ENCODE results near the gene CYB561.
A peak's percentile ranks its signal among the peaks of the same experiment; 100 is the strongest.
"Not testable (repeated sequence)": the region's sequence is repeated elsewhere in the genome, so short reads cannot be mapped to it uniquely, and the experiment has no call there.

Gene CYB561

DNA sequence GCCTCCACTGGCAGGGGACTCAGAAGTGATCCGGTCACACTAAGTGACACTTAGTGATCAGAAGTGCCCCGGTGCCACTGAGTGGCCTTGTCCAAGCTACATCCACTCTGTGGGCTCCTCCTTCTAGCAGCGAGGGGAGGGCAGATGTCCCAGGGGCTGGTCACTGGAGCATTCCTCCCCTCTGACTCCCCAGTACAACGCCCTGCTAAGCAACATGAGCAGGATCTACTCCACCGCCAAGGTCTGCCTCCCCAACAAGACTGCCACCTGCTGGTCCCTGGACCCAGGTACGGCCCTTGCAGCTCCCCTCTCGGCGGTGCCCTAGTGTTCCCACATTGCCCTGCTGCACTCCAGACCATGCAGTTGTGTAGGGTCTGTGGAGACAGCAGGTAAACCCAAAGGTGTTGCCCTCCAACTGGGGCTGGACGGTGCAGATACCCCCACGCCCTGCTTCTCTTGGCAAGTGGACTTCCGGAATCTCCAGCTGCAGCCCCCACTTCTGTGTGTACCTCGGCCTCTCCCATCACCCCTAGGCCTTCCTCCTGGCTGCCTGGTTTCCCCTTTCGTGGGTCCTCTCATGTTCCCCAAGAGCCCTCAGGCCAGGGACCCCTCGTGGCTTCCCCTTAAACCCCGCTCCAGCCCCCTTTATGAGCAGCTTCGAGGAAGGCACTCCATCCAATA lies 32.8 kb upstream of the CYB561 start:
- DNase-seq: peak; percentile 85

DNA sequence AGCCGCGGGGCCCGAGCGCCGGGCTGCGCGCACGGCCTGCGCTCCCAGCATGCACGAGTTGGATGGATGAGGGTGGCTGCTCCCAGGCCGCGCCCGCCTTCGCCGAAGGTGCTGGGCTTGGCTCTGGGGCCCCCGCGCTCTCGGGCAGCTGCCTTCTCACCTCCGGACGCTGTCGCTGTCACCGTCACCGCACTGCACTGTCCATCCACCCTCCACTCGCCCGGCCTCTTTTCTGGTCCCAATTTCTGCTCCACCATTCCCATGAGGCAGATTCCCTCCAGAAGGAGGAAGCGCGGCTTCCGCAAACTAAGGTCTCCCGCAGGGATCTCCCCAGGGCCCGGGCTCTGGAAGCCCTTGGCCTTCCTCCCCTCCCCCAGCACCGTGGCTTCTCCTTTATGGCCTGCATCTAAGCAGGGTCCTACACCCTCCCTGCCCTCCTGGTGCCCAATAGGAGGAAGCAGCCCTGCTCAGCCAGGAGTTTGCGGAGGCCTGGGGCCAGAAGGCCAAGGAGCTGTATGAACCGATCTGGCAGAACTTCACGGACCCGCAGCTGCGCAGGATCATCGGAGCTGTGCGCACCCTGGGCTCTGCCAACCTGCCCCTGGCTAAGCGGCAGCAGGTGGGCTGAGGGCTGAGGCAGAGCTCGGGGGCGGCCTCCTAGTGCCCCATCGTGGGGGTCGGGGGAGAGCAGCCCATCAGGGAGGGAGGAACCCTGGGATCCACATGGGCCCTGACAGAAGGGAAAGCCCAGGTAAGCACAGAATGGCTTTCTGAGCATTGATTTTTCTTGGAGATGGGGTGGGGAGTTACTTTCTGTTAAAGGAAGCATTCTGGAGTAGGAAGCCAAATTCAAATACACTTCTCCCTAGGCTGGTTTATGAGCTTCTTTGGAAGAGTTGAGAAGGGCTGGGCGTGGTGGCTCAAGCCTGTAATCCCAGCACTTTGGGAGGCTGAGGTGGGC lies 31.7 kb upstream of the CYB561 start:
- peak; percentile 23 for DNase-seq

DNA sequence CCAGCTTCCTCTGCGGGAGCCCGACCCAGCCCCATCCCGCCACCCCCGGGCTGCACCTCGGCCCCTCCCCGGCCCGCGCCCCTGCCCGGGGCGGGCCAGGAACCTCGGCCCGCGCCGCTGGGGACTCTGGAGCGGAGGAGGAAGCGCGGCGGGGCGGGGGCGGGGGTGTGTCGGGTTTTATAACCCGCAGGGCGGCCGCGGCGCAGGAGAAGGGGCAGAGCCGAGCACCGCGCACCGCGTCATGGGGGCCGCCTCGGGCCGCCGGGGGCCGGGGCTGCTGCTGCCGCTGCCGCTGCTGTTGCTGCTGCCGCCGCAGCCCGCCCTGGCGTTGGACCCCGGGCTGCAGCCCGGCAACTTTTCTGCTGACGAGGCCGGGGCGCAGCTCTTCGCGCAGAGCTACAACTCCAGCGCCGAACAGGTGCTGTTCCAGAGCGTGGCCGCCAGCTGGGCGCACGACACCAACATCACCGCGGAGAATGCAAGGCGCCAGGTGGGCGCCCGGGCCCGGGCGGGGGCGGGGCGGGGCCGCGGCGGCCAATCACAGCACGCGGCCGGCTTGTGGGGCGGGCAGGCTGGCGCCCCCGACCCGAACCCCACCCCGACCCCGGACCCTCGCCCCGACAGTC lies 30.9 kb upstream of the CYB561 start, which contains the start of gene ACE:
ACE (plus strand) TSS at position 208 of the 626 bp plus-strand sequence; CDS start at position 242, 34 bp downstream.
- peak; percentile 89 for DNase-seq

DNA sequence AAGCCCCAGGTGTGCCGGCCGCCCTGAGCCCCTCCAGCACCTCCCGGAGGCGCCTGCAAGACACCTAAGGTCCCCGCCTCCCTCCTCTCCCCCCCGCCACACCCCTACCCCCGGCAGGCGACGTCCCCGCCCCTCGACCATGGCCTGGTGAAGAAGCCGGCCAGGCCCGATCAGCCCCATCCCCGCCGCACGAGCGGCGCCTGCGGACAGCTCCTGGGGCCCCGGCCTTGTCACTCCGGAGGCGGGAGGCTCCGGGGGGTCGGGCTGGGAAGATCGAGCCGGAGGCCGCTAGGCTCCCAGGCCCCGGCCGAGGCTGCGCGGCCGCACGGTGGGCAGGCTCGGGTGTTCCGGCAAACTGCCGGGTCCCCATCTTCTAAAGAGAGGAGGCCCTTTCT lies 30.4 kb upstream of the CYB561 start:
- peak; percentile 28 for DNase-seq

DNA sequence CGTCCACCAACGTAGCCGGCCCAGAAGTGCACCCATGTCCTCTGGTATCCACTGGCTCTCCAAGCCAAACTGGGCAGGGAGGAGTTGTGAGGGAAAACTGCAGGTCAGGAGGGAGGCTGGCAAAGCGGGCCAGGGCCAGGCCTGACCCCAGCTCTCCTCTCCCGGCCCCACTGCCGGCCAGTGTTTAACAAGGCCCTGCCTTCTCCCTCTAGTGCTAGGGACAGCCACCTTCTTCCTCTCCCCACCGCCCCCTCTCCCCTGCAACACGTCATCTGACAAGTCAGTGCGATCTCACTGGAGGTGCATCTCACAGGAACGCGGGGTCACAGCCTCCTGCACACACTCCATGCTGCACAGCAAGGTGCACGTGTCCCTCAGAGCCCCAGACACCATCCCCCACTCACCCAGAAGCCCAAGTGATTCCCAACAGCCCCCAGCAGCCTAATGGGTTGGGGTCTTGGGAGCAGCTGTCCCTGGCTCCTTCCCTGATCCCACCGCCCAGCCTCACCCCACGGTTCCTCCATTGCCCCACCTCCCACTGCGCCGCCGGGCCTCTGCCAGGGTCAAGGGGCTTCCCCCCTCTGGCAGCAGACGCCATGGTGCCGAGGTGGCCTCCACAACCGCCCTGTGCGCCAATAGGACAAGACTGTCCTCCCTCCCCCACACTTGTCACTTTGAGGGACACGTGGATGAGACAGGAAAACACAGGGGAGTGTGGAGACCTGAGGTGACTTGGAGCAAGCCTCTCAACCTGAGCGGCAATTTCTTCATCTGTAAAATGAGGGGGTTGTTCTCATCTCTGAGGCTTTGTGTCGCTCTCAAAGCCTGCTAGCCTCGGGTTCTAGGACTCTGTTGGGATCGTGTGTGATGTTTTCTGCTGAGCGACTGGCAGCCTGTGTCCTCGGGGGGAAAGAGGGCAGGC lies 29.6 kb upstream of the CYB561 start:
- DNase-seq: no peak

DNA sequence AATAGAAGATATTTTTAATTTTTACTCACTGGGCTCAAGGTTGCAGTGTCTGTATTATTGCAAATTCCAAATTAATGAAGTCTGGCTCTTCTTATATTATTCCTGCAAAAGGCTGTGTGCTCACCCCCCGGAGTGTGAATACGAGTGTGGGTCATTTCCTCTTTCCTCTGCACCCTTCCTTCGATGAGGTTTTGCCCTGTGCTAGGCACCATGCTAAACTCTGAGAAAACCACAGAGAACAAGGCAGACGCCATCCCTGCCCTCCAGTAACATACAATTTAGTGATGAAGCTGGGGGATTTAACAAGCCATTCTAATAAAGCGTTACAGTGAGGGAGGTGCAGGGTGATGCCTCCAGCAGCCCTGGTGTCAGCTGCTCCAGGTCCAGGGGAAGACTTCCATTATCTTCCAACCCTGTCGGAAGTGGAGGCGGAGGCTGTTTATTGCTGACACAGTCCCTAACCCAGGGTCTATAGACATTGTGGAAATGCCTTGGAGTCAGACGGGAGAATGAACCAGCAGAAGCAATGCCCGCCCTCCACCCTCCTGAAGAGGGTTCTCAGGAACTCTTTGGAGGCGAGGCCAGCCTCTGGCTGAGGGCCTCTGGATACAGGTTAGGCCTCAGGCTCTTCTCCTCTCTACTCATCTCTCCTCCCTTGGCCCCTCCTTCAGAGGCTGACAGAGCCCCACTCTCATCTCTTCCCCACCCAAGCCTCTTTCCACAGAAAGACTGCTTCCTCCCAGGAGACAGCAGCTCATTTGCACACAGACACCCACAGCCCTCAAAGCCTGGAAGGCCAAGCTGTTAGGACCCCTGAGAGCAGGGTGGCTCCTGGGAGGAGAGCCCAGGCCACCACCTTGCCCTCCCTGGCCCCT lies 28.7 kb upstream of the CYB561 start:
- DNase-seq: no peak

DNA sequence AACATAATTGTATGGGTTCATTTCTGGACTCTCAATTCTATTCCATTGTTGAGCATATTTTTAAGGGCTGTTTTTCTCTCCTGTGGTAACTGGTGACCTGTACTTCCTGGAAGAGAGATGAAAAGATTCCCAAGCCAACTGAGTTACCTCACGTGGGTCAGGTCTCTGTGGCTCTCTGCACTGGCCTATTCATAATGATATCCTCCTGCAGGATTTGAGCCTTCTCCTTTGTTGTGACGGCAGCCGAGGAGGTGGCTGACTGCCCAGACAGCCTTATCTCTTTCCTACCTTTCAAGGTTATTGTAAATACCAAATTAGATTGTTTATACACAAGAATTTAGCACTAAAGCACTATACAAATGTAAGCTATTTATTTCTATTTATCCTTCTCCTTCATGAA lies 28.1 kb upstream of the CYB561 start:
- DNase-seq: no peak

DNA sequence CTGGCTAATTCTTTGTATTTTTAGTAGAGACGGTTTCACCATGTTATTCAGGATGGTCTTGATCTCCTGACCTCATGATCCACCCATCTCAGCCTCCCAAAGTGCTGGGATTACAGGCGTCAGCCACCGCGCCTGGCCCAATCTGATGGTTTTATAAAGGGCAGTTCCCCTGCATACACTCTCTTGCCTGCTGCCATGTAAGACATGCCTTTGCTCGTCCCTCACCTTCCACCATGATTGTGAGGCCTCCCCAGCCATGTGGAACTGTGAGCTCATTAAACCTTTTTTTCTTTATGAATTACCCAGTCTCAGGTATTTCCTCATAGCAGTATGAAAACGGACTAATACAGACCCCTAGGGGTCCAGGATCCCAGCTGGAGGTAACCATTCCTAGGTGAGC lies 22.0 kb upstream of the CYB561 start:
- not testable (repeated sequence) for DNase-seq

DNA sequence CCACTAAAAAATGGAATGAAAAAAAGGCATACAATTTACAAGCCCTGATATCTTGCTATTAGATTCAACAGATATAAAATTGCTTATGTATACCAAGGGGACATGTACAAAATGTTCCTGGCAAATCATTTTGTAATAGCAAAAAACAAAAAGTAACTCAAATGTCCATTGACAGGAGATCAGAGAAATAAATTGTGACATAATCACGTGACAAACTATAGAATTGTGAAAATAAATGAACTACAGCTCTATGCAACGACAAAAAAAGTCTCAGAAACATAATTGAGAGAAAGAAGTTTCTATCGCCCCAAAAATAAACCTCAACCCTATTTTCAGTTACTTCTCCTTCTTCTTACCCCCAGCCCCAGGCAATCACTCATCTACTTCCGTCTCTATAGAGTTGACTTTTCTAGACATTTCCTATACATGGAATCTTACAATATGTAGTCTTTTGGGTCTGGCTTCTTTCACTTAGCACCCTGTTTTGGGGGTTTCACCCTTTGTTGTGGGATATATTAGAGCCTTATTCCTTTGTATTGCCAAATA lies 18.7 kb upstream of the CYB561 start:
- no peak for DNase-seq

DNA sequence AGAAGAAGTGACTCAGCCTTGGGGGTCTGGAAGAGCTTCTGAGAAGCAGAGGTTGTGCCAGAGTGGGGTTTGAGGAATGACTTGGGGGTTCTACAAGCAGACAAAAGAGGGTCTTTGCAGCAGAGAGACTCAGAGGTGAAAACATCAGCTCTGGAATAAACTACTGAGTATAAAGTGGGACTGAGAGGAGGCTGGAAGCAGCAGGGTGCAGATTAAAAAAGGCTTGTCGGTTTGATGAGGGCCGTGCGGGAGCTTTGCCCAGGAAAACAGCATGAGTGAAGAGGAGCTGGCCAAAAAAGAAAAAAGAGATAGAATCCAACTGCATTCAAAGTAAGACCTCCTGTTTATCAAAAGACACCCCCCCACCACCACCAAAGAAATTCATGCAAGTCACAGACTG lies 17.7 kb upstream of the CYB561 start:
- no peak for DNase-seq

DNA sequence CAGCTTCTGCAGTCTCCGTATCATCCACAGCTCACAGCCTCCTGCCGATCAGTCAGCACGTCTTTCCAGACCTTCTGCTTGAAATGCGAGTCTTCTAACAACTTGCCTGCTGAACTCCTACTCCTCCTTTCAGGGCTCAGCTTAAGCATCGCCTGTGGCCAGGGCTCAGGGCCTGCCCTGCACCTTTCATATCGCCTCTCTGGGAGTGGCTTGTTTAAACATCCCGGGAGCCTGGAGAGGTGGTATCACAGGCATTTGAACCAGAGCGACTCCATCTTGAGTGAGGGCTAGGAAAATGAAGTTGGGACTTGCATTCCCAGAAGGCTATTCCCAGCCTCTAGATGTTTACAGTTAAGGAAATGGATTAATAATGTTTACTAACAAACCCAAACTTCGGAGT lies 13.9 kb upstream of the CYB561 start:
- DNase-seq: no peak

DNA sequence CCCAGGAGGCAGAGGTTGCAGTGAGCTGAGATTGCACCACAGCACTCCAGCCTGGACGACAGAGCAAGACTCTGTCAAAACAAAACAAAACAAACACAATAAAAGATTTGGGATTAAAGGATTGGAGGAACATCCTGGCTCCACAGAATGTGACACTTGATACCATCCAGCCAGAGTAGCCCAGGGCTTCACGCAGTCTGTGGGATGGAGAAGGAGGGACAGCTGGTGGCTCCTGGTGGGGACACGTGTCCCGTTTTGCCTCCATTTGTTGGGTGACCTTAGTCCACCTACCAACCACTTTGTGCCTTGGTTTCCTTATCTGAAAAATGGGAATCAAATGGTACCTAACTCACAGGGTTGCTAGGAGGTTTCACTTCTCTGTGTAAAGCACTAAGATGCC lies 12.4 kb upstream of the CYB561 start:
- no peak for DNase-seq

DNA sequence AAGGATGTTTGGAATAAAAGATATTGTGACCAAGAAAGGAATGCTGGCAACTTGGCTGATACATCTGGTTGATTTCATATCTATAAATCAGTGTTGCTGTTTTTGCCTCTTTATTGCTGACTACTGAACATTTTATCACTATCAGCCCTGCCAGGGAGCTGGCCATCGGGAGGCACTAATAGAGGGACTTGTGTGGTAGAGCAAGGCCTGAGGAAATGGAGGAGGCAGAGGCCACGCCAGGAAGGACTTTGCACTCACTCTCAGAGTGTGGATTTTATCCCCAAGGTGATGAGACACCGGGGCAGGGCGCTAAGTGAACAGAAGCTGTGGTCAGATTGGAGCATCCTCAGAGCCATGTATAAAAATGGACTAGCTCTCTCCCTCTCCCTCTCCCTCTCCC lies 9.3 kb upstream of the CYB561 start:
- no peak for DNase-seq

DNA sequence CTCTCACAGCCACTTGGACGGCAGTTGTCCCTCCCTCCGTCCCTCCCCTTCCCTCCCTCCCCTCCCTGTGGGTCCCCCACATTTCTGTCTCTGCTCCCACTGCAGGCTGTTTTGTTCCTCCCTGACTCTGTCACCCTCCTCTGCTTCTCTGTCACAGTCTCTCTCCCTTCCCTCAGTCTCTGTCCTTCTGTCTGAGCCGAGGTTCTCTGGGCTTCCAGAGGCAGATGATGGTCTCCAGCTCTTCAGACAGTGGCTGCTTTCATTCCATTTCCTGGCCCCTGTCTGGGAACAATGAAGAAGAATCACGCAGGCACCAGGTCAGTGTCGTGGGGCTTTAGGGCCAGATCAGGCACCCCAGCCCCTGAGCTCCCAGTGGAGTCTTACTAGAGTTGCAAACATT lies 8.8 kb upstream of the CYB561 start:
- no peak for DNase-seq

DNA sequence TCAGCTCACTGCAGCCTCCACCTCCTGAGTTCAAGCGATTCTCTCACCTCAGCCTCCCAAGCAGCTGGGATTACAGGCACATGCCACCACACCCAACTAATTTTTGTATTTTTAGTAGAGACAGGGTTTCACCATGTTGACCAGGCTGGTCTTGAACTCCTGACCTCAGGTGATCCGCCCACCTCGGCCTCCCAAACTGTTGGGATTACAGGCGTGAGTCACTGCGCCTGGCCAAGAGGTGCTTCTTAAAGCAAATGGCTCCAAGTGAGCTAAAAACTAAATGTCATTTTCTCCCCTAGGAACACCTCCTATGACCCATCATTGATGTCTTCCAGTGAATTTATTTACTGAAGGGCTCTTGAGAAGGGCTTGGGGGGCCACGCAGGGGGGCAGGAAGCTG lies 8.3 kb upstream of the CYB561 start:
- DNase-seq: not testable (repeated sequence)

DNA sequence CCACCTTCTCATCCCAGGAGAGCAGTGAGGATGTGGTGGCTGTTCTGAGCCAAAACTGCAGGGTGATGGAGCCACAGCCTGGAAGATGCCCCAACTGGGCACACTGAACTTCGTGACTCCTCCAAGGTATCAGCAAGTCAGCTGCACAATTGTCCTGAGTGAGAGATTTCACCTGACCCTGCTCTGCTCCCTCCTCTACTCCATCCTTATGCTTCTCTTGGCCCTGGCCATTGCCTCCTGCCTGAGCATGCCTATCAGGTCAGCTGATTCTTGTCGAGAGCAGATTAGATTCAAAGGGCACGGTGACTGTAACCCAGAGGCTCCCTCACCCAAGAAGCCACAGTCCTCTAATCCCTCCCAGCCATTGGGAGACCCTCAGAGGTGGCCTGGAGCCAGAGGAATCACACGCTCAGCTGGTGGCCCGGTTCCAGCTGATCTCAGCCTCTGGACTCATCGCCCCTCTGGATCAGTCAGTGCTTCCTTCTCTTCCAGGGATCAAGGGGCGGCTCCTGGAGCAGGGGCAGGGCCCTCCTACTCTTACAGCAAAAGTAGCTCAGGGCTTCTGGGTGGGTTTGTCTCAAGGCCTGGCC lies 7.0 kb upstream of the CYB561 start:
- no peak for DNase-seq

DNA sequence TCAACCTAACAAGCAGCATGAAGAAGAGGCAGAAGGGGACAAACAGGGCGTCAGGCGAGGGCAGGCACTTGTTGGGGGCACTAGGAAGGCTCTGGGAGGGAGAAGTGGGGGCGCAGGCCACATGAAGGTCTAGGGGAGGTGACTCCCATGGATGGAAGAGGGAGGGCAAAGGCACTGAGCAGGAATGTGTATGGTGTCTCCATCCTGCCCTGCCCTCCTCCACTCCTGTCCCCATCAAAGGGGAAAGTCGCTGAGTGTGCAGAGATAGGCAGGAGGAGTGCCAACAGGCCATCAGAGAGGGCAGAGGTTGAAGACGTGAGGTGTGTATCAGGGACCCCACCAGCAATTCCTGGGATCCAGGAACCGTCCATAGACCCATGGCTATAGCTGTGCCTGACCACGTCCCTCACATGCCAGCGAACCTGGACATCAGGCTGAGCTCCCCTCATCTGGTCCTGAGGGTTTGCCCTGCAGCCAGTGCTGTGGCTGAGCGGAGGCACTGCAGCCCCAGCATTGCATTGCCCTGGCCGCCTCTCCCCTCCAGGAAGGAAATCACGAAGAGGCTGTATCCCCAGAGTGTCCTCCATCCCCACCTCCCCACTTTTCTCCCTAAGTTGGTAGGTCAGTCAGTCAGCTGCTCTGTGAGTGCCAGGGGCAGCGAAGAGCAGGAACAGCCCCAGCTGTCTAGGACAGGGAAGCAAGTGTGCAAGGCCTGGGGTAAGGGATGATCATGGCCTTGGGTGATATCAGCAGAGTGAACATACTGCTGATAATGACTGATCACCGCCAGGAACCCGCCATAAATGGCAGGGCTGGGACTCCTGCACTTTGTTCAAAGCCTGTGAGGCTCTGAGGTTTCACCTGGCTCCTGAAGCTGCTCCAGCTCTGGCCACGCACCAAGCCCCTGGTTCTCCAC lies 6.2 kb upstream of the CYB561 start:
- DNase-seq: no peak

DNA sequence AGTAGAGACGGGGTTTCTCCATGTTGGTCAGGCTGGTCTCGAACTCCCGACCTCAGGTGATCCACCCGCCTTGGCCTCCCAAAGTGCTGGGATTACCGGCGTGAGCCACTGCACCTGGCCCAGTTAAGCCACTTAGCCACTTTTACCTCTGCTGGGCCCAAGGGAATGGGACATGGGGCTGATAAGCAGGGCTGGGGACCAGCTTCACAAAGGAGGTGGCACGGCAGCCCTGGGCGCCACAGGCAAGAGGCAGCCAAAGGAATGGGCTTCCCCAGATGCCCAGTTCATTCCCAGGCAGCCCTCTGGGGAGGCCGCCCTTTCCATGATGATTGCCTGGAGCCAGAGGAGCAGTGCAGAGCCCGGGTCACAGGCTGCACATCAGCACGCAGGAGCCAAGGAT lies 5.0 kb upstream of the CYB561 start:
- no peak for DNase-seq

DNA sequence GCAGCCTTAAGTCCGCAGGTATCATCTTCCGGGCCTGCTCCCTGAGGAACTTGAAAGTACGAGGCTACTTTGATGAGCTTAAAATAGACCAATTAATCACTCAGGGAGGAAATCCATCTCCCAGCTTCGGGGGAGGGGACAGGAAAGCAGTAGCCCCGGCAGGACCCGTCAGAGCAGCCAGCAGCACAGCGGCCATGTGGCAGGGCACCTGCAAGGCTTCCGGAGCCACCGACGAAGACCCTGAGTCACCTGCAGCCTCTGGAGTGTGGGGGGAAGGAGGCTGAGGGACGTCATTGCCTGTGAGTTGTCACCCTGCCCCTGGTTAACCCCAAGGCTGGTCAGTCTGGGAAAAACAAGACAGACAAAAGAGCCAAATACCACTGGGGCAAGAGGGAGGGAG lies 4.4 kb upstream of the CYB561 start:
- DNase-seq: peak; percentile 26

DNA sequence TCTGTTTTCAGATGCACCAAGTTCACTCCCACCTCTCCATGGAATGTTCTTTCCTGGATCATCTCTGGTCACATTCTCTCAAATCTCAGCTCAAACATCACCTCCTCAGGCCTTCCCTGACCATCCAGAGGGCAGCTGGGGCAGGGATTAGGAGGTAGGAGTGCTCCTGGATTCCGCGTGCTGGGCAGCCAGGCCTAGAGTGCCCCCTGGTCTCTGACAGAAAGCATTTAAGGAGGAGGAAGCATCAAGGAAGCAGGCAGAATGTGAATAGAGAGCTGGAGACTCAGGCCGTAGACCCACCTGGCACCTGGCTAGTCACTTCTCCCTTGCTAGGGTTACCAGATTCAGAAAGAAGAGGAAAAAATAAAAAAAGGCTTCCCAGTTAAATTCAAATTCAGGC lies 2.5 kb upstream of the CYB561 start:
- DNase-seq: no peak
